ENCODE results near the gene FAM180A.
A peak's percentile ranks its signal among the peaks of the same experiment; 100 is the strongest.
"Not testable (repeated sequence)": the region's sequence is repeated elsewhere in the genome, so short reads cannot be mapped to it uniquely, and the experiment has no call there.

Gene FAM180A

DNA sequence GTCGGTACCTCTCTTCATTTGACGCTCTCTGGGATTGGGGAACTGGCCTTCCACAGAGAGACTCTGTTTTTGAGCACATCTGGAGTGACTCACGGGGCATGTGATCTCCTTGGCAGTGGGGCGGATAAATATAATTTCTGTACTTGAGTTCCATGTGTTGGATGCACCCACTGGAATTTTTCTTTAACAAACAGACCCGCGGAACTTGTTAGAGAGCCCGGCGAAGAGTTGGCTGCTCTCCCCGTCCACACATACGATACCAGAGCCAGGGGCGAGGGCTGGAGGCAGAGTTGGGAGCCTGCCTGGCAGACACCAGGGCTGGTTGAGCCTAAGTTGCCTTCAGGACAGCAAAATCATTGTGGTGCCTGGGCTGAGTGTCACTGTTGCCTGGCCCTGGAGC lies at the start of gene FAM180A:
Gene FAM180A (minus strand): TSS at position 44 of the 400 bp plus-strand sequence. CDS start 233 bp downstream, outside the sequence.
- peak; percentile 85 for DNase-seq (ENCODE audit: low spot score)

DNA sequence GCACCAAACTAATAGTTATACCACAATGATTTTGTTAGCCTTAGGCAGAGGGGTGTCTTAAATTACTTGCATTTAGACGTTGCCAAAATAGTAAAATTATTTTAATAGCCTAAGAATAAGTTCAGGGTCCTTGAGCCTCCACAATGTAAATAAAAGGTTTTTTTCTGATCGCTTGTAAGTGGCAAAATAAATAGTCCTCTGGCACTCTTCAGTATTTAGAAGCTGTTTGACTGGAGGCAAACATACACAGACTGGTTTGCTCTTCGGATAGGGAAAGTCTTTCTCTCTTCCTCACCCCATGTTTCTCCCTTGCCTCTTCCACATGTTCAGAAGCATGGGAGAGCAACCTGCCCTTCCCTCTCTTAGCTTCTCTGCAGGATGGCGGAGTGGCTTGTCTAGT lies 49.5 kb upstream of the FAM180A start:
- DNase-seq (ENCODE audit: low spot score), result no peak

DNA sequence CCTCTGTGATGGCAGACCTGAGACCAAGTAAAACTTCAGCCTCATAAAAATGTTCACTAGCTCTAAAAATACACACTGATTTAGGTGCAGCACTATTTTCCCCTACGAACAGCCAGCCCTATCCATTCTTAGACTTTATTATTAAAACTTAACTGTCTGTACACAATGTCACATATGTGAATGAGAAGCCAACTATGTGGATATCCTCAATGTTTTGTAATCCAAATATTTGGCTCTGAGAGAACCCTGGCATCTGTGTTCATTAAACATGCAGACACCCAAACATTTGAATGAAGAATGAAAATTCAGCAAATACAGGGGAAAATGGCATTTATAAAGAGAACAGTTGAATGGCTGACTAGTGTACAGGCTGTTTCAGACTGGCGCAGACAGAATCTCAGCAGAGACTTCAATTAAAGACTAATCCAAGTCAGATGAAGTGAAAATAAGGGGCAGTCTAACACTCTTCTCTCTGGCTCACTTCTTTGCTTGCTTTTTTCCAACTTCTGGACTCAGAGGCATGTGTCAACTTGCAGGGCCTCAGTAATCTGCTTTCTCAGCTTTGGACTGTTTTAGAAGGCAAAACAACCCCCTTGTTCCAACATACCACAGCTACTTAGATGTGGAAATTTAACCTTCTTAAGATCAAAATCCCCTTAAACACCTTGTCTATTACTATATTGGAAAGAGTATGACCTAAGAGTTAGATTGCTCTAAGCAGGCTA lies 47.4 kb upstream of the FAM180A start:
- DNase-seq (ENCODE audit: low spot score), result peak; percentile 19

- no peak for DNase-seq (ENCODE audit: low spot score)
These were observed 45.2 kb upstream of the FAM180A start for GRCh38 chr7:135793841-135794240.

DNA sequence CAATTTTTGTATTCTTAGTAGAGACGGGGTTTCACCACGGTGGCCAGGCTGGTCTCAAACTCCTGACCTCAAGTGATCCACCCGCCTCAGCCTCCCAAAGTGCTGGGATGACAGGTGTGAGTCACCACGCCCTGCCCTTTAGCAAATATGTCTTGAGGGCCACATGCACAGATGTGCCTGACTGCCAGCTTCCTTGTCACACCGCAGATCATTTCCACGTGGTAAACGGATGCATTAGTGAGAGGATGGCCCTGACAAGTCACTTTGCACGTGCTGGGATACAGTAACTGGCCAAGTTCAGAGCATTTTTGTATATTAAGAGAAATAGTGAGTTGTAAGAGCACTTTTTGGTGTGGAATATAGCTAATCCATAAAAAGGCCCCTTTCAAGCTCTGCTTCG lies 44.3 kb upstream of the FAM180A start:
- DNase-seq (ENCODE audit: low spot score), result no peak

- no peak for DNase-seq (ENCODE audit: low spot score)
These were observed 43.7 kb upstream of the FAM180A start for GRCh38 chr7:135792363-135792668.

GRCh38 chr7:135791543-135792362 lies 43.1 kb upstream of the FAM180A start:
- no peak for DNase-seq (ENCODE audit: low spot score)

- DNase-seq (ENCODE audit: low spot score), result peak; percentile 63
These were observed 41.9 kb upstream of the FAM180A start for GRCh38 chr7:135790371-135790977.

DNA sequence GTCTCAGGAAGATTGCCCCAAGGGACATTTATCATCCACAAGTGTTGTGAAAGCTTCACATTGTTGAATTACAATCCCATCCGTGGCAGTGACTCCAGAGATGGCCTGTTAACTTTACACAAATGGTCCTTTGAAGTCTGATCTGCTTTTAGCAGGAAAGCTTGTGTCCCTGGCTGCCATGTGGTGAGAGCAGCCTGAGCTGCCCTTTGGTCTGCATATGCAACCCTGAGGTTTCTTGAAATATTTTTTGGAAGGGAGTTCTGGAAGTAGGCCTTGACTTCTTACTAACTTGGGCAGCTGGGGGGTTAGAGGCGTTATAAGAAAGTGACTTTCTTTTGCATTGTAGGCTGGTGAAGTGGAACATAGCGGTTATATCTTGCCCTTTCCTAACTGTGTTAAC lies 41.3 kb upstream of the FAM180A start:
- peak; percentile 18 for DNase-seq (ENCODE audit: low spot score)

- DNase-seq (ENCODE audit: low spot score), result no peak
These were observed 40.8 kb upstream of the FAM180A start for GRCh38 chr7:135789431-135789830.

GRCh38 chr7:135786911-135787310 lies 38.3 kb upstream of the FAM180A start:
- DNase-seq (ENCODE audit: low spot score), result no peak

DNA sequence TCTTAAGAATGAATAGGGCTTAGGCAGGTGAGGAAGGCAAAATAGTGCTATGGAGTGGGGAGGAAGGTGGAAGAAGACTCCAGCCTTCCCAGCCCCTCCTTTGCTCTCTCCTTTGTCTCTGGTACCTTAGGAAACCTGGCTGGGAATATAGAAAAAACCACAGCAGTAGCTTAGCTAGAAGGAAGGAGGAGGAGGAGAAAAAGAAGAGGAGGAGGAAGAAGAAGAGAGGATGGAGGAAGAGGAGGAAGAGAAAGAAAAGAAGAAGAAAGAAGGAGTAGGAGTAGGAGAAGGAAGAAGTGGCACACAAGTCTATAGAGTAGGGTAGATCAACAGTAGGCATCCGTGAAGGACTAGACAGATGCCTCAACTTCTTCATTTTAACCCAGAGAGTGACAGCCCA lies 36.5 kb upstream of the FAM180A start:
- DNase-seq (ENCODE audit: low spot score), result no peak

DNA sequence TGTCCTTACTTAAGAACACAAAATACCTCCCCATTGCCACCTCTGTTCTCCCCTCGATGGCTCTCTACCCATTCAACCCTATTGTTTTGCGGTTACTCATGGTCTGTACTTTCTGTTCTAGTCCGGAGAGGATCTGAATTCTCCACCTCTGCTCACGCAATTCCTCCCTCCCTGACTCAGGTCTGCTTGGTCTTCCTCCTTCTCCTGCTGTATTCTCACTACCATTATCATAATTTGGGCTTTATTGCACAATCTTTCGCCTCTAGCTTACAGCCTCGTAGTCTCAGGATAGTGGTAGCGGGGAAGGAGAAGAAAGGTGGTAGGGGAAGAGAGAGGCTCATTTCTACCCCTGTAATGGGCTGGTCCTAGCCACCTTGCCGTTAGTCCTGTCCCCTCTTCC lies 35.4 kb upstream of the FAM180A start:
- no peak for DNase-seq (ENCODE audit: low spot score)

- no peak for DNase-seq (ENCODE audit: low spot score)
These were observed 34.2 kb upstream of the FAM180A start for GRCh38 chr7:135782801-135783200.

- DNase-seq (ENCODE audit: low spot score), result no peak
These were observed 33.8 kb upstream of the FAM180A start for GRCh38 chr7:135782377-135782776.

DNA sequence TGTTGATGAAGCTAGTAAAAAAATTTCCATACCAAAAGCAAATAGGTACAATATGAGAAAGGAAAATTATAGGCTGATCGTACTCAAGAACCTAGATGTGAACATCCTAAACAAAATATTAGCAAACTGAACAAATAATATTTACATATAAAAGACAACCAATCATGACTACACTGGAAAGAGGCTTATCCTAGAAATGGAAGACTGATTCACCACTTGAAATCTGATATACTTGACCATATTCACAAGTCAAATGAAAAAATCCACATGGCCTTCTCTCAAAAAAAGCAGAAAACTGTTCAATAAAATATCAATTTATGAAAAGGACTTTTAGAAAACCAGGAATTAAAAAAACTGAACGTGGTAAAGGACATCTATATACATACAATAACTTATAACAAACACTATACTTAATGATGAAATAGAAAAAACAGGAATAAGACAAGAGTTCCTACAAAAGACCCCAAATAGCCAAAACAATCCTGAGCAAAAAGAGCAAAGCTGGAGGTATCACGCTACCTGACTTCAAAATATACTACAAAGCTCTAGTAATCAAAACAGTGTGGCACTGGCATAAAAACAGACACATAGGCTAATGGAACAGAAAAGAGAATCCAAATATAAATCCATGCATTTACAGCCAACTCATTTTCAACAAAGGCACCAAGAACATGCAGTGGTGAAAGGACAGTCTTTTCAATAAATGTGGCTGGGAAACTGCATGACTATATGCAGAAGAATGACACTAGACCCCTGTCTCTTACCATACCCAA lies 29.2 kb upstream of the FAM180A start:
- DNase-seq (ENCODE audit: low spot score), result no peak

DNA sequence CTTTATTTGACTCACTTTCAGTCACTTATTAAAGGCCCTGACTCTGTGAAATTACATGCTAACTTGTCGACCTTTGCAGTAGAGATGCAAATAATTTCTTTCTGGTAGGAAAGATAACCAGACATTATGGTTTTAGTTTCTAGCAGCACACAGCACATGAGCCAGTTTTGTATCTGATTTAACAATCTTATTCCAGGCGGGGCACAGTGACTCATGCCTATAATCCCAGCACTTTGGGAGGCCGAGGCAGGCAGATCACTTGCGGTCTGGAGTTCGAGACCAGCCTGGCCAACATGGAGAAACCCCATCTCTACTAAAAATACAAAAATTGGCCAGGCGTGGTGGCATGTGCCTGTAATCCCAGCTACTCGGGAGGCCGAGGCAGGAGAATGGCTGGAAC lies 27.3 kb upstream of the FAM180A start:
- DNase-seq (ENCODE audit: low spot score), result not testable (repeated sequence)

DNA sequence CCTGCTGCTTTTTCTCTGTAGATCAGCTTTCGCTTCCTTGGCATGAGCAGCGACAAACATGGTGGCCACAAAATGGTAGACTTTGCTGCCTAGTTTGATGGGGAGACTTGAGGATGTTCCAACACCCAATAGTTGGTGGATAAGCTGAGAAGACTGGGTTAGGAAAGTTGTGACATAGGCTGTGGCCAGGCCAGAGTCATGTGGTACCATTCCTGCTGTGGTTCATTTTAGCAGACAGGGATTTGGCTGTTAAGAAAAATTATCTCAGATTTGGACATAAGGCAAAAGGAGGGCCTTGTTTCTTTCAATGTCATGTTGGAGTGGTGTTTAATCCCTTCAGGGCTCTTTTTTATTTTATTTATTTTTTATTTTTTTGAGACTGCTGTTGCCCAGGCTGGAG lies 26.6 kb upstream of the FAM180A start:
- DNase-seq (ENCODE audit: low spot score), result no peak

DNA sequence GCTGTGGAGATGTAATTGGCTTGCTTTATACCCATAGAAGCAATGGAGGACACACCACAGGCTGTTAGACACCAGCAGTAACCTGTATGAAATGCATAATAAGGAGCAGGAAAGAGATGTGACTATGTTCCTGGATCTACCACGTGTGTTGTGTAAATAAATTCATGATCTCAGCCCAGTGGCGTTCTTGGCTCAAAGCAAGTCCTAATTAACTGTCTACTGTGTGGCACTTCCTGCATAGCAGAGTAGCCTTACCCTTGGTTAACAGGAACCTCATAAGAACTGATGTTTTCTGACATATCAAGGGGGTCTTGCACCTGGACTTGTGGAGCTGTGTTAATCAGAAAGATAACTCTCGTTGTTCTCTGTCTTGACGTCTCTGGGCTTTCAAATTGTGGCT lies 25.7 kb upstream of the FAM180A start:
- peak; percentile 90 for DNase-seq (ENCODE audit: low spot score)

DNA sequence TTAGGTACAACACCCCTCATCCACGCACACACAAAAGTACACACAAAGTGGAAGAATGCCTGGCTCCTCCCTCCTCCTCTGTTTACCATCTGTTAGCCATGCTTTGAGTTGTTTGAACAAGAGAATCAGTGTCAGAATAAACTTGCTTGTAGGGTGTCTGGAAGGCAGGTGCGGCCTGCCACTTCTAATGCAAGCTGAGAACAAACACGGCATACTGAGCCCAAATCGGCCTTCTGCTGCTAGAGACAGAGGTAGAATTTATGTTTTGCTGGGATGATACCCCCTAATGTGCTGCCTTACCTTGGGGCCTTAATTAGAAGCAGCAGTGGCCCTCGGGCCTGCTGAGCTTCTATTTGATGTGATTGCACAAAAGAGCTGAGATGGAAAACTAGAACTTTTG lies 24.9 kb upstream of the FAM180A start:
- DNase-seq (ENCODE audit: low spot score), result no peak

- no peak for DNase-seq (ENCODE audit: low spot score)
These were observed 24.1 kb upstream of the FAM180A start for GRCh38 chr7:135772639-135773222.

All from AG08395 (cell line).